GM18508 (cell line): ENCODE measurements around the gene ASS1.

ENCODE experiments used
- ATAC-seq: cut with Tn5 transposase; IDR thresholded peaks from one replicate; pipeline ENCODE4 v1.9.1; 2021; ENCODE audit warnings: moderate number of reproducible peaks; ENCODE audit not compliant: insufficient read depth, unreplicated experiment

The ASS1 gene

GRCh38 chr9:130470269-130470668, 25.5 kb downstream of the ASS1 start:
- ATAC-seq, result no peak

- no peak for ATAC-seq
Observed at GRCh38 chr9:130470950-130471349, 26.2 kb downstream of the ASS1 start.

GRCh38 chr9:130471411-130472183, 26.8 kb downstream of the ASS1 start:
- ATAC-seq, result no peak

- no peak for ATAC-seq
Observed at GRCh38 chr9:130472184-130472705, 27.5 kb downstream of the ASS1 start.

- no peak for ATAC-seq
Observed at GRCh38 chr9:130473009-130473408, 28.2 kb downstream of the ASS1 start.

- ATAC-seq, result no peak
Observed at GRCh38 chr9:130473566-130473965, 28.8 kb downstream of the ASS1 start.

- ATAC-seq, result no peak
Observed at GRCh38 chr9:130474106-130474505, 29.3 kb downstream of the ASS1 start.

GRCh38 chr9:130476151-130476730, 31.5 kb downstream of the ASS1 start:
- ATAC-seq, result no peak

GRCh38 chr9:130477564-130477963, 32.8 kb downstream of the ASS1 start:
- ATAC-seq, result no peak

GRCh38 chr9:130478152-130478551, 33.4 kb downstream of the ASS1 start:
- no peak for ATAC-seq

GRCh38 chr9:130478736-130479575, 34.2 kb downstream of the ASS1 start:
- ATAC-seq, result no peak

GRCh38 chr9:130479587-130479986, 34.8 kb downstream of the ASS1 start:
- no peak for ATAC-seq

GRCh38 chr9:130480673-130481072, 35.9 kb downstream of the ASS1 start:
- ATAC-seq, result no peak

GRCh38 chr9:130482463-130482862, 37.7 kb downstream of the ASS1 start:
- no peak for ATAC-seq

- ATAC-seq, result no peak
Observed at GRCh38 chr9:130483371-130483971, 38.7 kb downstream of the ASS1 start.

- ATAC-seq, result no peak
Observed at GRCh38 chr9:130484362-130485072, 39.8 kb downstream of the ASS1 start.

GRCh38 chr9:130486103-130486502, 41.3 kb downstream of the ASS1 start:
- ATAC-seq, result no peak

- no peak for ATAC-seq
Observed at GRCh38 chr9:130487500-130487899, 42.7 kb downstream of the ASS1 start.

GRCh38 chr9:130488621-130489330, 44.0 kb downstream of the ASS1 start:
- ATAC-seq, result no peak
